Pancreas (tissue), 10 donors: Measurements from ENCODE around the gene SORCS2. TPM values are rescaled to one million over a fixed set of nuclear protein-coding genes. Genes with fewer than 3 reads are reported as not detected.

Experiments
- ATAC-seq, 4 donors: fragments of 200-7000 bp; cut with Tn5 transposase; one replicate each; pipeline versions ENCODE4 v1.8.0 to v1.9.1; 2020; ENCODE audit warnings: mild to moderate bottlenecking in 4 of 4, moderate library complexity in 4 of 4
- DNase-seq, 6 donors: peaks; one replicate each; pipeline ENCODE4 v3.0.0-alpha.2; 2020
- FAIRE-seq: peaks from 2 replicates; lab custom pipeline; 2012; peaks lifted over from hg19 to GRCh38; lab: Jason Lieb, UNC
- H3K27ac ChIP-seq, 4 donors: fragments of 200-600 bp; sonication (generic); 1 replicate in 3 of 4; 2 replicates in 1 of 4; pipeline versions ENCODE4 v1.5.0 to v1.8.0; 2020
- H3K27me3 ChIP-seq, 4 donors: fragments of 200-600 bp; one replicate each; pipeline ENCODE4 v1.8.0; 2021
- H3K36me3 ChIP-seq, 3 donors: fragments of 200-600 bp; sonication (generic) in 1 of 3; one replicate each; pipeline versions ENCODE4 v1.5.0 to v1.8.0; 2020 to 2021
- H3K4me1 ChIP-seq, 3 donors: fragments of 200-600 bp; one replicate each; pipeline ENCODE4 v1.8.0; 2021
- H3K4me3 ChIP-seq, 4 donors: fragments of 200-600 bp; sonication (generic) in 2 of 4; one replicate each; pipeline versions ENCODE4 v1.5.0 to v1.8.0; 2020 to 2021
- H3K9me3 ChIP-seq, 4 donors: fragments of 200-600 bp; one replicate each; pipeline ENCODE4 v1.8.0; 2021
- CTCF ChIP-seq, 4 donors: fragments of 200-600 bp; sonication (generic) in 3 of 4; IDR thresholded peaks; one replicate each; pipeline versions ENCODE4 v1.5.0 to v1.8.0; 2021; ENCODE audit warnings: antibody characterized with exemption in 4 of 4
- WGBS, 2 donors: extraction: QIAGEN DNeasy Blood & Tissue Kit; methylation state at CpG; one replicate each; pipeline ENCODE4 v1.1.7; 2013; 5-methylcytosine and 5-hydroxymethylcytosine counted together
- intact Hi-C, 3 donors: fragments of 100-400 bp; cut with DNase I; formaldehyde crosslinking; loops; one replicate each; pipeline versions ENCODE4 v1.11.1 to v1.14.2; 2022
- polyA plus RNA-seq, 2 donors: library from polyadenylated mRNA; stranded (reverse); fragments of 200-250 nt; gene quantifications; one replicate each; pipeline ENCODE4 v1.2.3, GENCODE V29; 2013
- total RNA-seq, 6 donors: library from RNA; stranded (reverse); fragmentation: NEBNext Ultra II Directional in 4 of 6; extraction: Animal tissue kit (Norgen Biotek cat#: 25700) in 4 of 6; gene quantifications; one replicate each; pipeline versions ENCODE4 v1.2.1 to v1.2.4, GENCODE V29; 2021 to 2023
- donor health status: healthy with polysubstance abuse.
- donor health status: DM: no; HTN: no; CAD: no; lungs with moderate emphysema.
- donor health status: DM: no; HTN: no; CAD: no.
- donor health status: control.
- donor health status: control.
- donor health status: Bipolar disorder and iron deficiency.
- donor health status: DM: yes; HTN: yes; CAD: no.
- donor health status: DM: no; HTN: no; CAD: no.
- donor health status: DM: no; HTN: no; CAD: no.
- donor health status: DM: yes; HTN: yes; CAD: no.

Gene SORCS2
- total and polyA plus RNA-seq, 8 donors, result 0.14 to 1.7 (median 0.42) TPM

GRCh38 chr4:7470522-7471128 is 278.3 kb downstream of the SORCS2 start:
- Histone ChIP-seq H3K27me3 (no peaks in the 10 kb centered on the region), H3K36me3 (no peaks in the 10 kb centered on the region), H3K4me1 (no peaks in the 10 kb centered on the region), H3K4me3 (no peak overlapping the region), H3K9me3 (no peaks in the 10 kb centered on the region), H3K27ac (no peak overlapping the region)
- no peak for FAIRE-seq
- ATAC-seq, result no peak
- TF ChIP-seq CTCF (IDR thresholded peaks at IDR 0.05), result no peak
- no peak for DNase-seq
- intact Hi-C loops, result no loop called here
- 57 to 71% methylated on average over 8 of the region's 8 CpGs for WGBS, 2 donors

- Histone ChIP-seq H3K27ac (no peak overlapping the region), H3K4me1 (no peaks in the 10 kb centered on the region), H3K4me3 (no peak overlapping the region), H3K27me3 (no peaks in the 10 kb centered on the region), H3K9me3 (no peaks in the 10 kb centered on the region), H3K36me3 (no peaks in the 10 kb centered on the region)
- 27 to 28% methylated on average over 19 of the region's 19 CpGs for WGBS, 2 donors
- intact Hi-C loops, result no loop called here
- no peak for ATAC-seq
- no peak for TF ChIP-seq CTCF (IDR thresholded peaks at IDR 0.05)
- DNase-seq, result no peak
- no peak for FAIRE-seq
These were observed 280.2 kb downstream of the SORCS2 start for GRCh38 chr4:7472442-7473013.

- Histone ChIP-seq H3K4me3 (no peak overlapping the region), H3K27me3 (no peaks in the 10 kb centered on the region), H3K36me3 (no peaks in the 10 kb centered on the region), H3K27ac (no peak overlapping the region), H3K9me3 (no peaks in the 10 kb centered on the region), H3K4me1 (no peaks in the 10 kb centered on the region)
- no peak for TF ChIP-seq CTCF (IDR thresholded peaks at IDR 0.05)
- 41 to 45% methylated on average over 10 of the region's 10 CpGs for WGBS, 2 donors
- intact Hi-C loops, result no loop called here
- ATAC-seq (no peak), FAIRE-seq (no peak), DNase-seq (no peak)
These were observed 280.7 kb downstream of the SORCS2 start for GRCh38 chr4:7473081-7473480.

GRCh38 chr4:7474320-7474719 is 282.0 kb downstream of the SORCS2 start:
- intact Hi-C loops, result no loop called here
- TF ChIP-seq CTCF (IDR thresholded peaks at IDR 0.05), result no peak
- no peak for ATAC-seq
- Histone ChIP-seq H3K27me3 (no peaks in the 10 kb centered on the region), H3K4me1 (no peaks in the 10 kb centered on the region), H3K9me3 (no peaks in the 10 kb centered on the region), H3K36me3 (no peaks in the 10 kb centered on the region), H3K27ac (no peak overlapping the region), H3K4me3 (no peak overlapping the region)
- 66 to 72% methylated on average over 7 of the region's 7 CpGs for WGBS, 2 donors
- FAIRE-seq, result no peak
- no peak for DNase-seq

GRCh38 chr4:7475207-7475606 is 282.9 kb downstream of the SORCS2 start:
- peak in 1 of 6 donors; percentile 37 for DNase-seq
- H3K36me3 ChIP-seq, result no peaks in the 10 kb centered on the region
- WGBS, 2 donors, result 76 to 84% methylated on average over 5 of the region's 5 CpGs
- H3K4me3 ChIP-seq, result no peak overlapping the region
- intact Hi-C loops, result no loop called here
- no peak overlapping the region for H3K27ac ChIP-seq
- H3K27me3 ChIP-seq, result no peaks in the 10 kb centered on the region
- ATAC-seq, result no peak
- no peaks in the 10 kb centered on the region for H3K9me3 ChIP-seq
- no peak for TF ChIP-seq CTCF (IDR thresholded peaks at IDR 0.05)
- no peaks in the 10 kb centered on the region for H3K4me1 ChIP-seq
- no peak for FAIRE-seq
